HG02759 (cell line): ENCODE data around the gene PLB1.

Experiments
- ATAC-seq: cut with Tn5 transposase; IDR thresholded peaks from one replicate; pipeline ENCODE4 v1.9.1; 2021; ENCODE audit warnings: mild to moderate bottlenecking, moderate library complexity; ENCODE audit not compliant: unreplicated experiment

The PLB1 gene

GRCh38 chr2:28587526-28588291, 91.8 kb downstream of the PLB1 start:
- ATAC-seq, result no peak

DNA sequence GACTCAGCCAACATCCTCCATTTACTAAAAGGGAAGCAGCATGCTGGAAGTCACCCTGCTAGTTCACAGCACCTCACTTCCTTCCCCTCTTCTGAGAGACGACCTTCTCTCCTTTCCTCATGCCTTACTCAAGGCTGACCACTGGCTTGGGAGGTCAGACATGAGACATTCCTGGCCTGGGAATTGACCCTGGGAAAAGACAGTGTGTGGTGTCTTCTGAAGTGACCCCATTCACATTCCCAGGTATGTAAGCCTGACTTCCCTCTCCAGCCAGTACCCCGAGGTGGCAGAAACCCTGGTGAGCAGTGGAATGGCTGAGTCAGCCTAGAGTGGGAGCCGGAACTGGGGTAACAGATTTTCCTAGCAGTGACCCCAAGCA, 92.4 kb downstream of the PLB1 start:
- ATAC-seq, result no peak

GRCh38 chr2:28589746-28590463, 94.0 kb downstream of the PLB1 start:
- no peak for ATAC-seq

DNA sequence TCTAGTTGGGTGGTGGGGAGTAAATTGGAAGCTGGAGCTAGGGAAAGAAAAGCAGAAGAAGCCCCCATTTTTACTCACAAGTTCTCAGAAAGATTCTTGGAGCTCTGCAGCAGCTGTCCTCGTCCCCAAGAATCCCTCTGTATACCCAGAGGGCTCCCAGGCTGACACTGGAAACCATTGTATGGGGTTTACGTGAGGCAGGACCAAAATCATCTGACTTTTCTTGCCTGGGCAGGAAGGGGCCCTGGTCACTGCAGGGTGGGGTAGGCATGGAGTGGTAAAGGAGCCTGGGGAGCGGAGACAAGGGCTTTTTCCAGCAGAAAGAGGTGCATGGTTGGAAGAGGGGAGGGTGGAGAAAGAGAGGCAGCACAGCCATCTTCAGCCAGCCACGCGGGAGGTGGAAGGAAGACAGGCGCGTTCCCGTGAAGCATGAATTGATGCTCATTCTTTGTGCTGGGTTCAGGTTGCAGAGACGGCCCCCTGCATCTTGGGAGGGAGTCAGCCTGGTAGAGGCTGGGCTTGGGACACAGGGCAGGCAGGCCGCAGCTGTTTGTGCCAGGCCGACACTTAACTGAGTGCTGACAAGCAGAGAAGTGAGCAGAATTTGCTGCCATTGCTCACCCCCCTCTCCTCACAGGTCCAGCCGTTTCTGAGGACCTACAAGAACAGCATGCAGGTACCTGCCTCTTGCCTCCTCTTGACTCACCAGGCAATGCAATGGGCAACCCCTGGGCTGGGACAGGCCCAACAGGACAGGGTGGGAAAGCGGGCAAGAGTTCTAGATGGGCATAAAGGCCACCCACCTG, 94.8 kb downstream of the PLB1 start:
- no peak for ATAC-seq

GRCh38 chr2:28591711-28592335, 96.0 kb downstream of the PLB1 start:
- no peak for ATAC-seq

- ATAC-seq, result no peak
These were observed 96.6 kb downstream of the PLB1 start for GRCh38 chr2:28592481-28592880.

GRCh38 chr2:28593160-28593755, 97.4 kb downstream of the PLB1 start:
- ATAC-seq, result no peak

- no peak for ATAC-seq
These were observed 98.1 kb downstream of the PLB1 start for GRCh38 chr2:28594000-28594331.

DNA sequence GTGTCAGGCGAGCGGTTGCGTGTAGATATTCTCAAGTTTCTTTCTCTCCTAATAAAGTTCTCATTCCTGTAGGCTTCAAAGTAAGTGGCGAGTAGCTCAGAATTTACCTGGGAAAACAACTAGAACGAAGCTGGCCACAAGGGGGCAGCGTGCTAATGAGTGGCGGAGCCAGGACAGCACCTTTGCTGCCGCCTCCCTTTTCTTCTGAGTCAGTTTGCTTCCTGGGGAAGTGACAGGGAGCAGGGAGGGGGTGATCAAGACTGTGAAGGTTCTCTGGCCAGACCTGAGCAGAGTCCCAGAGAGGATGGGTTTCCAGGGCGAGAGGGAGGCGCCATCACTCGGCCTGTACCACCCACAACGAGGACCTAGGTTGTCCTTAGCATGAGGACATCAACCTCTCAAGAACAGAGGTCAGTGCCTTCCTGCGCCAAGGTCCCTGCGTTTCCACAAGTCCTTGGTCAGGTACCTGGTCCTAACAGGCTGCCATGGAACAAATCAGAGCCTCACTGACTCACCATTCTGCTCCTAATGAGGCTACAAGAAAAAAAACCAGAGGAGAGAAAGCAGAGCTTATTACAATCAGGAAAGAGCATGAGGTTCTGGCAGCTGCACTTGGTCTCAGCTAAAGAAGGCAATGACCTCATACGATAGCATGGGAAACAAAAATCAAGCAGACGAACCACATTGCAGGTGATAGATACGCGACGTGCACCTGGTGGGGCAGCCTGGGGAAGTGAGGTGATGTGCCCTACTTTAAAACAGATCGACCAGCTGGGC, 98.7 kb downstream of the PLB1 start:
- ATAC-seq, result peak; percentile 71

- ATAC-seq, result no peak
These were observed 99.5 kb downstream of the PLB1 start for GRCh38 chr2:28595323-28595722.

- no peak for ATAC-seq
These were observed 102.6 kb downstream of the PLB1 start for GRCh38 chr2:28598484-28598883.

DNA sequence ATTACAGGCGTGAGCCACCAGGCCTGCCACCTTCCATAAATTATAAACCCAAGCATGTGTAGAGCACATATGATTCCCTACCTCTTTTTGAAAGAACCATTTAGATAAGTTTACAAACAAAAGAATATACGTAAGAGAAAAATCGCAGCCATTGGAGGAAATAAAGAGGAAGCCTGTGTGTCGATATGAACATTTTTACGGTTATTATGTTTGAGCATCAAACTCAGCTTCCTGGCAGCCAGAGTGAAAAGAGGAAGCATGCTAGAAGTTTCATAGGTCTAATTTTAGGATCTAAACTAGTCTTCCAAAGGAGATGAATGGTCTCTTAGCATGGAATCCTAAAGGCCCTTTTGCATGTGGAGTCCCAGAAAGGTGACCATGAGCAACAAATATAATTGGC, 104.3 kb downstream of the PLB1 start:
- no peak for ATAC-seq

DNA sequence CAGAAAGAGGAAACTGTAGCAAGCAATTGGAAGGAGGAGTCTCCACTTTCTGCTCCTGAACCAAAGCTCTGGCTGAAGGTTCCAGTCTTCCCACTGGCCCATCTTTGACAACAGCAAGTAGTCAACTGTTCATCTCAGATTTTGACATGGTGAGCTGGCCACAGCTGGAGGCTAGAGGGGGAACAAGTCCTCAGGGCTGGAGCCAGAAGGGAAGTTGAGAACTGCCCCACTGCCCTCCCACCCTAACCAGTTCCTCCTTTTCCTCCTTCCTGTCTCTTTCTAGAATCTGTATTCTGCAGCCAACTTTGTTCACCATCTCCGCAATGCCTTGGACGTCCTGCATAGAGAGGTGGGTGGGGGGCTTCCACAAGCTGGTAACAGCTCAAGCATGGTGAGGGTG, 105.8 kb downstream of the PLB1 start:
- no peak for ATAC-seq

DNA sequence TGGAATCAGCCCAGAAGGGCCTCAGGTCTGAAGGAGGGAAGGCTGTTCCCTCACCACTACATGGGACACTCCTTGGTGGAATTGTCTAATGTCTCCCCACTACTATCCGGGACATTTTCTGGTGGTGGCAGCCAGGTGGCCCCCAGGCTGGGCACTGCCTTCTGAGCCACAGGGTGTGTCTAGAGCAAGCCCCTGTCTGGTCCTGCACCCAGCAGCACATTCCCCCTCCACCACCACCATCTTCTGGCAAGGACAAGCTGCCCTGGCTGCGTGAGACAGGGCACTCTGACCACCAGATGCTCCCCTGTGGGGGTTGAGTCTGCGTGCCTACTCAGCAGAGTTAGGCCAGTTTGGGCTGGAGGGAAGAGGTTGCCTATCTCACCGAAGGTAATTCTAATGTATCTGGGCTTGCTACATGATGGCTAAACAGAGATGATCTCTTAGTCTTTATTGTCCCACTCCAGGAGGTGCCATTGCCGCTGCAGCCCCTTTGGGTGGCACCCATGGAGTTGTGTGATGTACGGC, 106.3 kb downstream of the PLB1 start:
- ATAC-seq, result no peak

- no peak for ATAC-seq
These were observed 107.1 kb downstream of the PLB1 start for GRCh38 chr2:28602751-28603639.

DNA sequence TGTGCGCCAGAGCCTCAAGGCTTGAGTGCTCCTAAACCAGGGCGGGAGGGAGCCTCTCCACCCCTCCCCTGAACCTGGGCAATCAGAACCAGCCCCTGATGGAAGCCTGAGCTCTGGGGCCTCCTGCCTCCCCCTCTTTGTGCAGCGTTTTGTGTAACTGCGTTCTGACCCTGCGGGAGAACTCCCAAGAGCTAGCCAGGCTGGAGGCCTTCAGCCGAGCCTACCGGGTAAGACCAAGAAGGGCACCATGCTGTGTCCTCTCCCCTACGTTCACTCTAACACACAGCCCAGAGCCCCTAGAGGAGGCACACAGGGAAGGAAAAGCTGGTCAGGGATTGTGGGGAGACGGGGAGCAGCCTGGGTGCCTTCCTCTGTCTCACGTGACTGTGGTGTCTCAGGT, 108.0 kb downstream of the PLB1 start:
- no peak for ATAC-seq

DNA sequence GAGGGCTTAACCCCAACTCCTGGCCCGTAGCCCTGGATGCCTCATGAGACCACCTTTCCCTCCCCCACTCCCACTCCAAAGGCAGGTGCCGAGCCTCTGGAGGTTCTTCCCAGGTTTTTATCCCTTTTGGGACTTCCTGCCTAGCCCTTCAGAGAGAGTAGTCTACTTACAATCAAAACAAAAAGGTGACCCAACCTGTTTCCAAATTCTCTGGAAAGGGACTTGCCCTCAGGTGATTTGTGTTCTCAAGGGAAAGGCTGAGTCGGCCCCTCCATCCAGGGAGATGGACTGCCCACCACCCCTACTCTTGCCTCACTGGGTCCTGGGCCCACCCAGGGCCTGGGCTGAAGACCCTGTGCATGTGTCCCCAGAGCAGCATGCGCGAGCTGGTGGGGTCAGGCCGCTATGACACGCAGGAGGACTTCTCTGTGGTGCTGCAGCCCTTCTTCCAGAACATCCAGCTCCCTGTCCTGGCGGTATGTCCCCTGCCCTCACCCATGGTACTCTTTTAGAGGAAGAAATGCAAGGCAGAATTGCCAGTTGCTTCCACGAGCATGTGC, 108.5 kb downstream of the PLB1 start:
- no peak for ATAC-seq

- ATAC-seq, result no peak
These were observed 111.2 kb downstream of the PLB1 start for GRCh38 chr2:28606986-28607441.
